BLaER1 (cell line): ENCODE data around the gene NKX3-2.
A peak's percentile ranks its signal among the peaks of the same experiment; 100 is the strongest.
"Not testable (repeated sequence)": the region's sequence is repeated elsewhere in the genome, so short reads cannot be mapped to it uniquely, and the experiment has no call there.

Experiments used
- H3K27ac ChIP-seq: shearing (Covaris generic); formaldehyde crosslinking; 2 replicates; pipeline ENCODE4 v1.8.1; 2022
- H3K27me3 ChIP-seq: shearing (Covaris generic); formaldehyde crosslinking; 2 replicates; pipeline ENCODE4 v1.8.1; 2022
- H3K36me3 ChIP-seq: shearing (Covaris generic); formaldehyde crosslinking; 2 replicates; pipeline ENCODE4 v1.8.1; 2022
- H3K4me1 ChIP-seq: shearing (Covaris generic); formaldehyde crosslinking; 2 replicates; pipeline ENCODE4 v1.8.1; 2022
- H3K4me2 ChIP-seq: shearing (Covaris generic); formaldehyde crosslinking; 2 replicates; pipeline ENCODE4 v1.8.1; 2022
- H3K4me3 ChIP-seq: shearing (Covaris generic); formaldehyde crosslinking; 2 replicates; pipeline ENCODE4 v1.8.1; 2022
- H3K9ac ChIP-seq: shearing (Covaris generic); formaldehyde crosslinking; 2 replicates; pipeline ENCODE4 v1.8.1; 2022
- H3K9me3 ChIP-seq: shearing (Covaris generic); formaldehyde crosslinking; 2 replicates; pipeline ENCODE4 v1.8.1; 2022
- H4K20me1 ChIP-seq: shearing (Covaris generic); formaldehyde crosslinking; 2 replicates; pipeline ENCODE4 v1.8.1; 2022
- Cebpa-rat ChIP-seq: shearing (Covaris generic); IDR thresholded peaks from 2 replicates; pipeline ENCODE4 v1.8.1; 2022

NKX3-2 gene

GRCh38 chr4:13561673-13562072, 17.4 kb upstream of the NKX3-2 start:
- no peak overlapping the region for H3K4me3 ChIP-seq
- no peaks in the 10 kb centered on the region for H3K9me3 ChIP-seq
- H3K27me3 ChIP-seq, result no peaks in the 10 kb centered on the region
- TF ChIP-seq Cebpa-rat, result no peak
- H3K4me1 ChIP-seq, result peaks cover 4% of the 10 kb centered on the region; the same call in 1 of the 2 replicates
- no peak overlapping the region for H3K9ac ChIP-seq
- H4K20me1 ChIP-seq, result no peaks in the 10 kb centered on the region
- 0 out of 2 replicates have a peak, but pooled peaks cover 8% of the 10 kb centered on the region for H3K36me3 ChIP-seq
- no peak overlapping the region for H3K27ac ChIP-seq
- H3K4me2 ChIP-seq, result no peak overlapping the region

- H3K9me3 ChIP-seq, H3K27ac ChIP-seq, H3K4me3 ChIP-seq, H4K20me1 ChIP-seq, H3K4me2 ChIP-seq, H3K9ac ChIP-seq, H3K27me3 ChIP-seq, H3K36me3 ChIP-seq, H3K4me1 ChIP-seq: not testable (repeated sequence)
These were observed 15.8 kb upstream of the NKX3-2 start for GRCh38 chr4:13560111-13560510.

GRCh38 chr4:13559413-13559812, 15.1 kb upstream of the NKX3-2 start:
- Histone ChIP-seq H3K4me2 (no peak overlapping the region), H4K20me1 (no peaks in the 10 kb centered on the region)

GRCh38 chr4:13558881-13559280, 14.6 kb upstream of the NKX3-2 start:
- H3K4me2 ChIP-seq, result no peak overlapping the region

More at GRCh38 chr4:13559413-13559812, 15.1 kb upstream of the NKX3-2 start:
- no peaks in the 10 kb centered on the region for H3K9me3 ChIP-seq
- no peaks in the 10 kb centered on the region for H3K36me3 ChIP-seq
- peaks cover 4% of the 10 kb centered on the region; the same call in 1 of the 2 replicates for H3K4me1 ChIP-seq
- no peak overlapping the region for H3K9ac ChIP-seq
- TF ChIP-seq Cebpa-rat, result no peak
- no peak overlapping the region for H3K27ac ChIP-seq
- H3K27me3 ChIP-seq, result no peaks in the 10 kb centered on the region
- H3K4me3 ChIP-seq, result no peak overlapping the region

GRCh38 chr4:13555325-13555724, 11.0 kb upstream of the NKX3-2 start:
- Histone ChIP-seq H3K9me3 (no peaks in the 10 kb centered on the region), H3K4me1 (peaks cover 4% of the 10 kb centered on the region; the same call in 1 of the 2 replicates), H3K4me3 (no peak overlapping the region), H3K4me2 (no peak overlapping the region), H3K27ac (no peak overlapping the region), H3K36me3 (no peaks in the 10 kb centered on the region), H3K9ac (no peak overlapping the region), H3K27me3 (no peaks in the 10 kb centered on the region), H4K20me1 (no peaks in the 10 kb centered on the region)
- TF ChIP-seq Cebpa-rat, result no peak

More at GRCh38 chr4:13558881-13559280, 14.6 kb upstream of the NKX3-2 start:
- Histone ChIP-seq H3K27me3 (no peaks in the 10 kb centered on the region), H3K36me3 (no peaks in the 10 kb centered on the region), H3K27ac (no peak overlapping the region), H3K9ac (no peak overlapping the region), H3K4me1 (peaks cover 4% of the 10 kb centered on the region; the same call in 1 of the 2 replicates), H3K9me3 (no peaks in the 10 kb centered on the region), H4K20me1 (no peaks in the 10 kb centered on the region), H3K4me3 (no peak overlapping the region)
- TF ChIP-seq Cebpa-rat, result no peak

GRCh38 chr4:13553081-13553480, 8.8 kb upstream of the NKX3-2 start:
- Histone ChIP-seq H3K4me2 (no peak overlapping the region), H3K9ac (no peak overlapping the region), H3K36me3 (no peaks in the 10 kb centered on the region), H3K9me3 (no peaks in the 10 kb centered on the region), H3K27me3 (peaks cover 17% of the 10 kb centered on the region), H3K4me3 (no peak overlapping the region), H4K20me1 (0 out of 2 replicates have a peak, but pooled peaks cover 7% of the 10 kb centered on the region), H3K27ac (no peak overlapping the region), H3K4me1 (no peaks in the 10 kb centered on the region)
- TF ChIP-seq Cebpa-rat, result no peak

- no peak overlapping the region for H3K9ac ChIP-seq
These were observed 4.8 kb upstream of the NKX3-2 start for GRCh38 chr4:13548984-13549546.

GRCh38 chr4:13548059-13548983, 4.0 kb upstream of the NKX3-2 start:
- H3K4me3 ChIP-seq, result peak overlapping the region; percentile 74
- H3K36me3 ChIP-seq, result no peaks in the 10 kb centered on the region
- no peak for TF ChIP-seq Cebpa-rat

More at GRCh38 chr4:13548984-13549546, 4.8 kb upstream of the NKX3-2 start:
- Histone ChIP-seq H3K4me3 (peak overlapping the region; percentile 51; the same call in 1 of the 2 replicates), H3K27ac (no peak overlapping the region), H3K4me1 (peaks cover 24% of the 10 kb centered on the region), H3K9me3 (peaks cover 2% of the 10 kb centered on the region), H3K4me2 (peak overlapping the region; percentile 67), H3K36me3 (no peaks in the 10 kb centered on the region), H3K27me3 (peaks cover 57% of the 10 kb centered on the region), H4K20me1 (peaks cover 44% of the 10 kb centered on the region)
- no peak for TF ChIP-seq Cebpa-rat

GRCh38 chr4:13547485-13548041, 3.3 kb upstream of the NKX3-2 start:
- H3K4me2 ChIP-seq, result peak overlapping the region; percentile 97
- H3K27me3 ChIP-seq, result peaks cover 72% of the 10 kb centered on the region

More at GRCh38 chr4:13548059-13548983, 4.0 kb upstream of the NKX3-2 start:
- Histone ChIP-seq H3K4me1 (peaks cover 25% of the 10 kb centered on the region), H3K4me2 (peak overlapping the region; percentile 97), H3K27me3 (peaks cover 65% of the 10 kb centered on the region), H4K20me1 (peaks cover 51% of the 10 kb centered on the region), H3K27ac (no peak overlapping the region), H3K9ac (no peak overlapping the region), H3K9me3 (peaks cover 10% of the 10 kb centered on the region)

More at GRCh38 chr4:13547485-13548041, 3.3 kb upstream of the NKX3-2 start:
- peaks cover 59% of the 10 kb centered on the region for H4K20me1 ChIP-seq
- no peak for TF ChIP-seq Cebpa-rat
- peak overlapping the region; percentile 74 for H3K4me3 ChIP-seq
- H3K27ac ChIP-seq, result no peak overlapping the region
- peaks cover 25% of the 10 kb centered on the region for H3K4me1 ChIP-seq
- no peaks in the 10 kb centered on the region for H3K36me3 ChIP-seq
- peak overlapping the region; percentile 64 for H3K9ac ChIP-seq
- H3K9me3 ChIP-seq, result peaks cover 17% of the 10 kb centered on the region
